Activated T-cell treated with anti-CD3 and anti-CD28 coated beads, Interleukin-2, amount 50 U/mL, for 4 hours (primary cell): Measurements from ENCODE around the gene STK26. TPM values are rescaled to one million over a fixed set of nuclear protein-coding genes. Genes with fewer than 3 reads are reported as not detected.
"Not testable (repeated sequence)": the region's sequence is repeated elsewhere in the genome, so short reads cannot be mapped to it uniquely, and the experiment has no call there.

Experiments used
- ATAC-seq, 2 donors: fragments of 200-7000 bp; cut with Tn5 transposase; one replicate each; pipeline ENCODE4 v1.10.0; 2021
- DNase-seq: peaks from one replicate; pipeline ENCODE4 v3.0.0-alpha.2; 2020
- H3K27me3 Mint-ChIP-seq: one replicate; pipeline ENCODE4 v1.8.0; 2021; ENCODE audit warnings: low read depth, mixed read lengths
- H3K36me3 Mint-ChIP-seq: one replicate; pipeline ENCODE4 v1.8.0; 2022; ENCODE audit warnings: mixed read lengths; ENCODE audit not compliant: insufficient read depth
- H3K4me1 Mint-ChIP-seq: one replicate; pipeline ENCODE4 v1.8.0; 2021; ENCODE audit warnings: low read depth, mixed read lengths
- H3K4me3 Mint-ChIP-seq: one replicate; pipeline ENCODE4 v1.8.0; 2021; ENCODE audit warnings: mild to moderate bottlenecking, moderate library complexity, mixed read lengths
- H3K9me3 Mint-ChIP-seq: one replicate; pipeline ENCODE4 v1.8.0; 2021; ENCODE audit warnings: mixed read lengths
- total RNA-seq, 3 donors: library from RNA; stranded (reverse); gene quantifications; one replicate each; pipeline ENCODE4 v1.2.1, GENCODE V29; 2021

The STK26 gene
- total RNA-seq, 3 donors from 2014 or later = 42.7 to 51.9 (median 50.7) TPM

DNA sequence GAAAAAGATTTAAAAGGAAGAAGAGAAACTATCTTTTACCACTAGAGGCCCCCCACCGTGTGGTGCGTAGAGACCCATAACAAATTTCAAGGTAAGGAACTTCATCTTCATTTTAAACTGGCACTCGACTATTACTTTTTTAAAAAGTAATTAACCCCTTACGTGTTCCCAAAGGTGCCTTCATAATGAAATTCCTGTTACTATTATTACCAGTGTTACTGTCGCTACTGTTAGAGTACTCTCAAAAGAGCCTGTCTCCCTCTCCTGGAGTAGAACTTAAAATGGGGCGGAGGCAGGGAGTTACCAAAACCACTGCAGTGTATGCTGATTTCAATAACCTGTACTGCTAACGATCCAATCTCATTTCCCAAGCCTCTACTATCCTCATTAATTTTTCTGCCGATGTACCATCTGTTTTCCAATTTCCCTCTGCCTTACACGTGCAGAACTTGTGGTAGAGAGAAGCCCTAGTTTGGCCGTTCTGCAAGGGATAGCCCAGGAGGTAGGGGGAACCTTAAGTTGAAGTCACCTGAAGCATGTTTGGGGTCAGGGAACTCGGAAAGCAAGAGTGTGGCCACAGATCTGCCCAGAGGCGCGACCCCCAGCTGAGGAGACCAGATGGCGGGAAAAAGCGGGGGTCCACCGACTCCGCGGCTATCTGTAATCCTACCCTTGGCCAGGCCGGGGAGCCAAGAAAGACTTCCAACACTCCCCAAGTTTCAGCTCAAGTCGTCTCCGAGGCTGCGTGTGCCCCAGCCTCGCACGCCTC is 720 bp upstream of the STK26 start:
- peak overlapping the region; percentile 90 for H3K4me3 Mint-ChIP-seq

GRCh38 chrX:132023896-132024386 is 839 bp downstream of the STK26 start:
- Mint-ChIP-seq H3K4me1 (peaks cover 33% of the 10 kb centered on the region), H3K27me3 (no peaks in the 10 kb centered on the region), H3K9me3 (no peaks in the 10 kb centered on the region), H3K4me3 (peak overlapping the region; percentile 90), H3K36me3 (peaks cover 4% of the 10 kb centered on the region)
- peak; percentile 72 to 75 for ATAC-seq
- DNase-seq = peak; percentile 40

More for the DNA sequence above, 720 bp upstream of the STK26 start:
- DNase-seq (no peak), ATAC-seq (peak; percentile 20 to 24)
- Mint-ChIP-seq H3K4me1 (peaks cover 29% of the 10 kb centered on the region), H3K27me3 (no peaks in the 10 kb centered on the region), H3K36me3 (peaks cover 2% of the 10 kb centered on the region), H3K9me3 (no peaks in the 10 kb centered on the region)

DNA sequence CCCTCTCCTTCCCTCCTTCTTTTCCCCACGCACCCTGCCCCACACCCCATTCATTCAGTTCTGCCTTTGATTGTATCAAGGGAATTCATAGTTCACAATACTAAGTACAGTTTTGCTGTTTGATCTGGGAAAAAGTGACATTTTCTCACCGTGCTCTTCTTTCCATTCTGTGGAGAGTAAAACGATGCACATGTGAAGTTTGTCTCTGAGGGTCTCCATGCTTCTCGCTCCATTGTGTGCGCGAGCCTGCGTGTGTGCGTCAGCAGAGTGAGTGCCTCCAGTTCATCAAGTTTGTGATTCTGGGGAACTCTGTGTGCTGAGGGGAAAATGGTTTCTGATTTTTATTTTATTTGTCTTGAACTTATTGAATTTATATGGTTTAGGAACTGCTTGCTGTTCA is 1.9 kb downstream of the STK26 start:
- H3K27me3 Mint-ChIP-seq = no peaks in the 10 kb centered on the region

GRCh38 chrX:132030264-132030663 is 7.2 kb downstream of the STK26 start:
- DNase-seq = no peak
- no peaks in the 10 kb centered on the region for H3K27me3 Mint-ChIP-seq
- peaks cover 63% of the 10 kb centered on the region for H3K4me1 Mint-ChIP-seq
- H3K4me3 Mint-ChIP-seq = no peak overlapping the region
- peaks cover 11% of the 10 kb centered on the region for H3K36me3 Mint-ChIP-seq
- no peaks in the 10 kb centered on the region for H3K9me3 Mint-ChIP-seq
- no peak for ATAC-seq

More for the DNA sequence above, 1.9 kb downstream of the STK26 start:
- ATAC-seq (no peak), DNase-seq (no peak)
- Mint-ChIP-seq H3K9me3 (no peaks in the 10 kb centered on the region), H3K36me3 (peaks cover 7% of the 10 kb centered on the region), H3K4me3 (peak overlapping the region; percentile 90), H3K4me1 (peaks cover 42% of the 10 kb centered on the region)

DNA sequence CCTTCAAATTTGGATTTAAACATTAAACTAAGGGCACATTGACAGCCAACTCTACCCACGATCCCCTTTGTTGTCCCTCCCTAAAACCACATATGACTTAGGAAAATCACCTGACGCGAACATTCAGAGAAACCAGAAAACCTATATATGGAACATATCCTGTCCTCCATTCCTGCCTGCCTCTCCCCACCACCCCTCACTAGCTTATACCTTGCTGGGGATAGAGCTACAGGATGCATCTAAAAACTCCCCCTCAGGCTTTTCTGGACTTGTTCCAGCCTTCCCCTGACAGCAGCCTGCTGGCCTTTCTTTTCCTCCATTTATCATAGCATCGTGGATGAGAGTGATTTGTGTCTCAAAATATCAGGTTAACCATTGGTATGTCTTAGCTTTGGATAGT is 8.8 kb downstream of the STK26 start:
- Mint-ChIP-seq H3K9me3 (no peaks in the 10 kb centered on the region), H3K27me3 (no peaks in the 10 kb centered on the region), H3K4me1 (peaks cover 61% of the 10 kb centered on the region), H3K4me3 (no peak overlapping the region), H3K36me3 (peaks cover 11% of the 10 kb centered on the region)
- ATAC-seq (no peak), DNase-seq (no peak)

- Mint-ChIP-seq H3K9me3 (no peaks in the 10 kb centered on the region), H3K27me3 (no peaks in the 10 kb centered on the region), H3K4me3 (no peak overlapping the region), H3K4me1 (peaks cover 62% of the 10 kb centered on the region), H3K36me3 (peaks cover 7% of the 10 kb centered on the region)
- DNase-seq (no peak), ATAC-seq (no peak)
These were observed 10.1 kb downstream of the STK26 start for GRCh38 chrX:132033166-132033565.

- H3K4me1 Mint-ChIP-seq = peaks cover 54% of the 10 kb centered on the region
- ATAC-seq (no peak), DNase-seq (no peak)
- H3K27me3 Mint-ChIP-seq = no peaks in the 10 kb centered on the region
- H3K36me3 Mint-ChIP-seq = peaks cover 4% of the 10 kb centered on the region
- H3K9me3 Mint-ChIP-seq = no peaks in the 10 kb centered on the region
- no peak overlapping the region for H3K4me3 Mint-ChIP-seq
These were observed 11.5 kb downstream of the STK26 start for GRCh38 chrX:132034648-132035047.

GRCh38 chrX:132037479-132037993 is 14.4 kb downstream of the STK26 start:
- H3K27me3 Mint-ChIP-seq = no peaks in the 10 kb centered on the region
- no peak for ATAC-seq
- peaks cover 55% of the 10 kb centered on the region for H3K4me1 Mint-ChIP-seq
- no peak for DNase-seq
- no peak overlapping the region for H3K4me3 Mint-ChIP-seq
- no peaks in the 10 kb centered on the region for H3K36me3 Mint-ChIP-seq
- H3K9me3 Mint-ChIP-seq = no peaks in the 10 kb centered on the region

DNA sequence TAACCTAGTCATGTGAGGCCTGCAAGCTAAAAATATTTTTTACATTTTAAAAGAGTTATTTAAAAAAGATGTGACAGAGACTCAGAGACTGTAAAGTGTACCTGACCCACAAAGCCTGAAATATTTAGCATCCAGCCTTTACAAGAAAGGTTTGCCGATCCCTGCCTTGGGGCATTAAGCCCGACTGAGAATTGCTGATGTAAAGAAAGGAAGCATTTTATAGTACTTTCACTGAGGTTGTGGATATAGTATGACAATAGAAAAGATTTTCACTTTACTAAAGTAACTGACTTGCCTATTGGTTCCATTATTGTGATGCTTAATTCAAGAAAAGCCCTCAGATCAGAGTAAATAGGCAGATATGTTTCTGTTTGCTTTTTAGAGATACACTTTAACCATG is 17.0 kb downstream of the STK26 start:
- Mint-ChIP-seq H3K4me1 (peaks cover 51% of the 10 kb centered on the region), H3K36me3 (no peaks in the 10 kb centered on the region), H3K27me3 (no peaks in the 10 kb centered on the region), H3K9me3 (no peaks in the 10 kb centered on the region), H3K4me3 (no peak overlapping the region)
- no peak for DNase-seq
- ATAC-seq = no peak

DNA sequence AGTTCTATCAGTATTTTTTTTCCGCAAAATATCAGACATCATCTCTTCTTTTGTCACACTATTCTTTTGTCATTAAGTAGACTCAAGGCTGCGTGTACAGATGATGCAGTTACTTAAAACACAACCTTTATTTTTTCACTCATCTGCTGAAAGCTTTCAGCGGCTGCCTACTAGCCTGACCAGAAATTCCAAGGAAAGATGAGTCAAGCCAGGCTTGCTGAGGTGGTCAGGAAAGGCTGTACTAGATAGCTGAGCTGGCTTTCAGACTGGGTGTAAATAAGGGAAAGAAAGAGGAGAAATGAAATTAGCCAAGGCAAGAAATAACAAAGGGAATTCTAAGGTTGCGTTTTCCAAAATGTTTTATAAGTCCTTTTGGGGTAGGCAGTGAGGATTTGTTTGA is 17.9 kb downstream of the STK26 start:
- ATAC-seq (no peak), DNase-seq (no peak)
- peaks cover 52% of the 10 kb centered on the region for H3K4me1 Mint-ChIP-seq
- H3K36me3 Mint-ChIP-seq = no peaks in the 10 kb centered on the region
- H3K9me3 Mint-ChIP-seq = no peaks in the 10 kb centered on the region
- no peak overlapping the region for H3K4me3 Mint-ChIP-seq
- H3K27me3 Mint-ChIP-seq = no peaks in the 10 kb centered on the region

GRCh38 chrX:132043977-132044376 is 20.9 kb downstream of the STK26 start:
- ATAC-seq (no peak), DNase-seq (no peak)
- H3K4me3 Mint-ChIP-seq = no peak overlapping the region
- no peaks in the 10 kb centered on the region for H3K9me3 Mint-ChIP-seq
- peaks cover 48% of the 10 kb centered on the region for H3K4me1 Mint-ChIP-seq
- no peaks in the 10 kb centered on the region for H3K27me3 Mint-ChIP-seq
- H3K36me3 Mint-ChIP-seq = no peaks in the 10 kb centered on the region

DNA sequence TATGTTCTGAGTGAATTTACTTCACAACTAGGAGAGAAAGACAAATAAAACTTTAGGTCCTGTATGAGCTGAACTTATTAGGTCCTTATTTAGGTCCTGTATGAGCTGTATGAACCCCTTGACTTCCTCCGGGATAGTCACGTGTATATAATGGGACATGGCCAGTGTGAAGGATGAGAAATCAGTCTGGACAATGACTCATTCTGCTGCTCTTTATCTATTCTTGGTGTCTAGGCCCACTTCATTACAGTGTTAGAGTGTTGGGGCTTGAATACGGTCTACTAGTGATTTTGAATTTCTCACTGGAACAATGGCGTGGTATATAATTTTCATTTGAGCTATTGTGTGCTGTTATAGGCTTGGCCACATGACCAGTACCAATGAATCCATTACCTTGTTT is 21.9 kb downstream of the STK26 start:
- Mint-ChIP-seq H3K4me3 (no peak overlapping the region), H3K4me1 (peaks cover 47% of the 10 kb centered on the region), H3K36me3 (no peaks in the 10 kb centered on the region), H3K27me3 (no peaks in the 10 kb centered on the region), H3K9me3 (no peaks in the 10 kb centered on the region)
- DNase-seq (no peak), ATAC-seq (no peak)

GRCh38 chrX:132045456-132045855 is 22.4 kb downstream of the STK26 start:
- DNase-seq = no peak
- Mint-ChIP-seq H3K9me3 (no peaks in the 10 kb centered on the region), H3K4me3 (no peak overlapping the region), H3K36me3 (no peaks in the 10 kb centered on the region), H3K27me3 (no peaks in the 10 kb centered on the region), H3K4me1 (peaks cover 44% of the 10 kb centered on the region)
- no peak for ATAC-seq

- Mint-ChIP-seq H3K36me3 (no peaks in the 10 kb centered on the region), H3K9me3 (no peaks in the 10 kb centered on the region), H3K4me3 (no peak overlapping the region), H3K27me3 (no peaks in the 10 kb centered on the region), H3K4me1 (peaks cover 34% of the 10 kb centered on the region)
- ATAC-seq (no peak), DNase-seq (no peak)
These were observed 23.4 kb downstream of the STK26 start for GRCh38 chrX:132046533-132046932.

DNA sequence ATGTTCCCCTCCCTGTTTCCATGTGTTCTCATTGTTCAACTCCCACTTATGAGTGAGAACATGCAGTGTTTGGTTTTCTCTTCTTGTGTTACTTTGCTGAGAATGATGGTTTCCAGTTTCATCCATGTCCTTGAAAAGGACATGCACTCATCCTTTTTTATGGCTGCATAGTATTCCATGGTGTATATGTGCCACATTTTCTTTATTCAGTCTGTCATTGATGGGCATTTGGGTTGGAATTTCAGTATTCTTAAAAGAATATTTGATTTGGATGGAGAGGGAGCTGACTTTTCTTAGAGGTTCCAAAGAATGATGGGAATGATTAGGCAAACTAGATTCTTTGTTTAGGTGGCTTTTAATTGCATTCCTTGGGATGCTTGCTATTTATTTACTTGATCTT is 28.7 kb downstream of the STK26 start:
- not testable (repeated sequence) for H3K4me3 Mint-ChIP-seq, H3K9me3 Mint-ChIP-seq, H3K36me3 Mint-ChIP-seq, DNase-seq, ATAC-seq, H3K27me3 Mint-ChIP-seq
- peaks cover 18% of the 10 kb centered on the region for H3K4me1 Mint-ChIP-seq
